Neural cell (in vitro differentiated cells): ENCODE measurements around the gene CABP2. TPM values are rescaled to one million over a fixed set of nuclear protein-coding genes. Genes with fewer than 3 reads are reported as not detected.
"Not testable (repeated sequence)": the region's sequence is repeated elsewhere in the genome, so short reads cannot be mapped to it uniquely, and the experiment has no call there.

Experiments used
- H2AFZ ChIP-seq: fragments of 200-600, 300-800 bp; sonication (generic), shearing (Covaris generic); 2 replicates; pipeline ENCODE4 v1.6.0; 2014; ENCODE audit warnings: low read depth, mild to moderate bottlenecking, antibody characterized with exemption, low read length, moderate library complexity
- H3F3A ChIP-seq: fragments of 200-600 bp; shearing (Covaris generic); 2 replicates; pipeline ENCODE4 v1.6.1; 2016; ENCODE audit warnings: mild to moderate bottlenecking, moderate library complexity, mixed read lengths, antibody characterized with exemption, low read length; ENCODE audit not compliant: insufficient read depth, poor library complexity, severe bottlenecking
- H3K27ac ChIP-seq: fragments of 200-600, 300-800 bp; sonication (generic), shearing (Covaris generic); 2 replicates; pipeline ENCODE4 v1.5.1; 2014; ENCODE audit warnings: mild to moderate bottlenecking, low read length, moderate library complexity
- H3K27me3 ChIP-seq: fragments of 300-800, 200-600 bp; sonication (generic), shearing (Covaris generic); 2 replicates; pipeline ENCODE4 v1.6.0; 2014; ENCODE audit warnings: mild to moderate bottlenecking, low read depth, low read length, moderate library complexity; ENCODE audit not compliant: insufficient read depth
- H3K36me3 ChIP-seq: fragments of 300-800, 200-600 bp; sonication (generic), shearing (Covaris generic); 2 replicates; pipeline ENCODE4 v1.5.1; 2014; ENCODE audit warnings: mild to moderate bottlenecking, antibody characterized with exemption, low read length, moderate library complexity; ENCODE audit not compliant: insufficient read depth
- H3K4me2 ChIP-seq: fragments of 300-800, 200-600 bp; sonication (generic), shearing (Covaris generic); 2 replicates; pipeline ENCODE4 v1.6.0; 2014; ENCODE audit warnings: mild to moderate bottlenecking, low read length
- H3K4me3 ChIP-seq: fragments of 300-800, 200-600 bp; sonication (generic), shearing (Covaris generic); 2 replicates; pipeline ENCODE4 v1.5.1; 2014; ENCODE audit warnings: mild to moderate bottlenecking, low read length, moderate library complexity
- H3K79me2 ChIP-seq: fragments of 200-600 bp; shearing (Covaris generic); replicated peaks from 2 replicates; pipeline ENCODE4 v1.6.0; 2014; ENCODE audit warnings: mild to moderate bottlenecking, low read length, moderate library complexity; ENCODE audit not compliant: insufficient read depth
- H3K9ac ChIP-seq: fragments of 300-800, 200-600 bp; sonication (generic), shearing (Covaris generic); 2 replicates; pipeline ENCODE4 v1.6.1; 2016; ENCODE audit warnings: mild to moderate bottlenecking, low read length, mixed read lengths
- H3K9me2 ChIP-seq: fragments of 200-600 bp; shearing (Covaris generic); 2 replicates; pipeline ENCODE4 v1.6.1; 2016; ENCODE audit warnings: mild to moderate bottlenecking, low read length, mixed read lengths; ENCODE audit not compliant: insufficient read depth
- H3K9me3 ChIP-seq: fragments of 200-600, 300-800 bp; sonication (generic), shearing (Covaris generic); 2 replicates; pipeline ENCODE4 v1.6.1; 2016; ENCODE audit warnings: mild to moderate bottlenecking, mixed run types, low read length, moderate library complexity, mixed read lengths
- H4K20me1 ChIP-seq: fragments of 200-600 bp; shearing (Covaris generic); 2 replicates; pipeline ENCODE4 v1.6.1; 2016; ENCODE audit warnings: mild to moderate bottlenecking, mixed run types; ENCODE audit not compliant: insufficient read depth
- CTCF ChIP-seq: fragments of 450-650 bp; IDR thresholded peaks from 2 replicates; pipeline ENCODE4 v1.5.1; 2014; ENCODE audit warnings: antibody characterized with exemption, mild to moderate bottlenecking, moderate library complexity; ENCODE audit not compliant: poor library complexity, severe bottlenecking
- EP300 ChIP-seq: fragments of 450-650 bp; conservative IDR thresholded peaks from 2 replicates; pipeline ENCODE4 v1.6.1; 2014; ENCODE audit warnings: antibody characterized with exemption, mild to moderate bottlenecking, moderate library complexity; ENCODE audit not compliant: poor library complexity, severe bottlenecking
- EZH2 ChIP-seq: fragments of 200-600, 300-800 bp; shearing (Covaris generic), sonication (generic); IDR thresholded peaks from 2 replicates; pipeline ENCODE4 v1.6.1; 2014; ENCODE audit warnings: antibody characterized with exemption, low read length, borderline replicate concordance, mild to moderate bottlenecking; ENCODE audit not compliant: insufficient read depth, poor library complexity, severe bottlenecking
- MXI1 ChIP-seq: fragments of 450-650 bp; conservative IDR thresholded peaks from 2 replicates; pipeline ENCODE4 v1.6.1; 2014; ENCODE audit warnings: antibody characterized with exemption, mild to moderate bottlenecking; ENCODE audit not compliant: poor library complexity, severe bottlenecking
- POLR2AphosphoS5 ChIP-seq: IDR thresholded peaks from 2 replicates; pipeline ENCODE4 v1.6.1; 2012
- RAD21 ChIP-seq: fragments of 450-650 bp; conservative IDR thresholded peaks from 2 replicates; pipeline ENCODE4 v1.6.1; 2014; ENCODE audit warnings: antibody characterized with exemption, mild to moderate bottlenecking, moderate library complexity
- REST ChIP-seq: IDR thresholded peaks from 2 replicates; pipeline ENCODE4 v1.6.1; 2012; ENCODE audit warnings: borderline replicate concordance
- SMC3 ChIP-seq: fragments of 450-650 bp; conservative IDR thresholded peaks from 2 replicates; pipeline ENCODE4 v1.6.1; 2014; ENCODE audit warnings: antibody characterized with exemption, mild to moderate bottlenecking, moderate library complexity; ENCODE audit not compliant: poor library complexity
- TAF1 ChIP-seq: IDR thresholded peaks from 2 replicates; pipeline ENCODE4 v1.6.1; 2012; ENCODE audit warnings: low read depth
- polyA plus RNA-seq: library from polyadenylated mRNA; depleted of rRNA; stranded (reverse); fragments of >200 nt; gene quantifications from 2 replicates; pipeline ENCODE4 v1.2.3, GENCODE V29; 2014

Gene CABP2
- polyA plus RNA-seq, 1 donor from 2014 or later: not detected

GRCh38 chr11:67556244-67556643 is 33.0 kb upstream of the CABP2 start:
- Histone ChIP-seq H3K9me3 (no peaks in the 10 kb centered on the region), H2AFZ (no peak overlapping the region), H4K20me1 (no peaks in the 10 kb centered on the region), H3K27me3 (no peaks in the 10 kb centered on the region), H3K4me3 (no peak overlapping the region), H3F3A (no peaks in the 10 kb centered on the region), H3K9ac (no peak overlapping the region), H3K27ac (no peak overlapping the region), H3K4me2 (no peak overlapping the region), H3K9me2 (no peaks in the 10 kb centered on the region), H3K36me3 (no peaks in the 10 kb centered on the region), H3K79me2 (no peaks in the 10 kb centered on the region)
- no peak for TF ChIP-seq CTCF
- no peak for TF ChIP-seq EZH2
- no peak for TF ChIP-seq REST
- TF ChIP-seq TAF1: no peak
- no peak for TF ChIP-seq EP300
- TF ChIP-seq MXI1: no peak
- TF ChIP-seq POLR2AphosphoS5: no peak
- TF ChIP-seq RAD21: no peak
- TF ChIP-seq SMC3: no peak

- not testable (repeated sequence) for H2AFZ ChIP-seq, H4K20me1 ChIP-seq, H3K27me3 ChIP-seq, H3F3A ChIP-seq, H3K36me3 ChIP-seq, H3K4me2 ChIP-seq, H3K9ac ChIP-seq, H3K9me2 ChIP-seq, H3K9me3 ChIP-seq, H3K27ac ChIP-seq, H3K4me3 ChIP-seq, H3K79me2 ChIP-seq
Measured at GRCh38 chr11:67551697-67552096, 28.5 kb upstream of the CABP2 start.

- H3K4me3 ChIP-seq: no peak overlapping the region
- no peaks in the 10 kb centered on the region for H3K9me3 ChIP-seq
- no peaks in the 10 kb centered on the region for H4K20me1 ChIP-seq
- TF ChIP-seq MXI1: no peak
- TF ChIP-seq SMC3: no peak
- no peak for TF ChIP-seq EZH2
- TF ChIP-seq TAF1: no peak
- TF ChIP-seq RAD21: no peak
- no peak for TF ChIP-seq EP300
- TF ChIP-seq REST: no peak
- no peak for TF ChIP-seq POLR2AphosphoS5
- no peak for TF ChIP-seq CTCF
- no peaks in the 10 kb centered on the region for H3K79me2 ChIP-seq
- H3K36me3 ChIP-seq: no peaks in the 10 kb centered on the region
- H3K27me3 ChIP-seq: no peaks in the 10 kb centered on the region
- H3K9me2 ChIP-seq: no peaks in the 10 kb centered on the region
- no peak overlapping the region for H3K4me2 ChIP-seq
- no peak overlapping the region for H2AFZ ChIP-seq
- H3F3A ChIP-seq: no peaks in the 10 kb centered on the region
- H3K27ac ChIP-seq: no peak overlapping the region
- no peak overlapping the region for H3K9ac ChIP-seq
Measured at GRCh38 chr11:67551127-67551526, 27.9 kb upstream of the CABP2 start.
